ENCODE data around the gene TLCD3B. TPM values are rescaled to one million over a fixed set of nuclear protein-coding genes. Genes with fewer than 3 reads are reported as not detected.
A peak's percentile ranks its signal among the peaks of the same experiment; 100 is the strongest.

Gene TLCD3B
- polyA plus RNA-seq, 1 donor from 2014 or later: 18.9 TPM

DNA sequence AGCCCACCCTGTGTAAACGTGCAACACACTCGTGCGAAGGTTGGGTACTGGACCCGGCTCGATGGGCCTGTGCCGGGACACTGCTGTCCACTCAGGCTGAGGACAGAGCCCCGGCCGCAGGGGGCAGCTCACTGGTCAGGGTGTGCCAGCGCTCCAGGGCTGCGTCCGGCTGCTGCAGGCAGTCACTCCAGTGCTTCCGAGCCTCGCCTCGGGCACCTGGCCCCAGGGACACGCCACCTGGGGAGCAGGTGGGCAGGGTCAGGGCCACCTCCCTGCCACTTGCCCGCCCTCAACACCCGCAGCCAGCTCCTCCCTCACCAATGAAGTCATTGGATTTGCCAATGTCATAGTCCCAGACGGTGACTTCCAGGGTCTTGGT lies 25.0 kb downstream of the TLCD3B start:
- H3K27ac ChIP-seq (ENCODE audit: low read length): no peak overlapping the region
- no peak for TF ChIP-seq RAD21 (conservative IDR thresholded peaks at IDR 0.05)
- TF ChIP-seq, protein P1, sequence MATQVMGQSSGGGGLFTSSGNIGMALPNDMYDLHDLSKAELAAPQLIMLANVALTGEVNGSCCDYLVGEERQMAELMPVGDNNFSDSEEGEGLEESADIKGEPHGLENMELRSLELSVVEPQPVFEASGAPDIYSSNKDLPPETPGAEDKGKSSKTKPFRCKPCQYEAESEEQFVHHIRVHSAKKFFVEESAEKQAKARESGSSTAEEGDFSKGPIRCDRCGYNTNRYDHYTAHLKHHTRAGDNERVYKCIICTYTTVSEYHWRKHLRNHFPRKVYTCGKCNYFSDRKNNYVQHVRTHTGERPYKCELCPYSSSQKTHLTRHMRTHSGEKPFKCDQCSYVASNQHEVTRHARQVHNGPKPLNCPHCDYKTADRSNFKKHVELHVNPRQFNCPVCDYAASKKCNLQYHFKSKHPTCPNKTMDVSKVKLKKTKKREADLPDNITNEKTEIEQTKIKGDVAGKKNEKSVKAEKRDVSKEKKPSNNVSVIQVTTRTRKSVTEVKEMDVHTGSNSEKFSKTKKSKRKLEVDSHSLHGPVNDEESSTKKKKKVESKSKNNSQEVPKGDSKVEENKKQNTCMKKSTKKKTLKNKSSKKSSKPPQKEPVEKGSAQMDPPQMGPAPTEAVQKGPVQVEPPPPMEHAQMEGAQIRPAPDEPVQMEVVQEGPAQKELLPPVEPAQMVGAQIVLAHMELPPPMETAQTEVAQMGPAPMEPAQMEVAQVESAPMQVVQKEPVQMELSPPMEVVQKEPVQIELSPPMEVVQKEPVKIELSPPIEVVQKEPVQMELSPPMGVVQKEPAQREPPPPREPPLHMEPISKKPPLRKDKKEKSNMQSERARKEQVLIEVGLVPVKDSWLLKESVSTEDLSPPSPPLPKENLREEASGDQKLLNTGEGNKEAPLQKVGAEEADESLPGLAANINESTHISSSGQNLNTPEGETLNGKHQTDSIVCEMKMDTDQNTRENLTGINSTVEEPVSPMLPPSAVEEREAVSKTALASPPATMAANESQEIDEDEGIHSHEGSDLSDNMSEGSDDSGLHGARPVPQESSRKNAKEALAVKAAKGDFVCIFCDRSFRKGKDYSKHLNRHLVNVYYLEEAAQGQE (IDR thresholded peaks at IDR 0.05; ENCODE audit: borderline replicate concordance): no peak
- no peak for TF ChIP-seq EP300 (conservative IDR thresholded peaks at IDR 0.05; ENCODE audit: poor library complexity, severe bottlenecking)
- no peaks in the 10 kb centered on the region for H3K36me3 ChIP-seq (ENCODE audit: insufficient read depth, low read length)
- no peak overlapping the region for H3K4me3 ChIP-seq (ENCODE audit: low read length)
- no peaks in the 10 kb centered on the region for H4K20me1 ChIP-seq (ENCODE audit: insufficient read depth)
- no peak overlapping the region for H3K4me2 ChIP-seq (ENCODE audit: low read length)
- no peaks in the 10 kb centered on the region for H3F3A ChIP-seq (ENCODE audit: insufficient read depth, low read length, poor library complexity, severe bottlenecking)
- no peaks in the 10 kb centered on the region for H3K9me3 ChIP-seq (ENCODE audit: low read length)
- no peak overlapping the region for H2AFZ ChIP-seq (ENCODE audit: low read depth, low read length)
- H3K27me3 ChIP-seq (ENCODE audit: insufficient read depth, low read depth, low read length): no peaks in the 10 kb centered on the region
- no peaks in the 10 kb centered on the region for H3K79me2 ChIP-seq (replicated peaks; ENCODE audit: insufficient read depth, low read length)
- no peaks in the 10 kb centered on the region for H3K9me2 ChIP-seq (ENCODE audit: insufficient read depth, low read length)
- H3K9ac ChIP-seq (ENCODE audit: low read length): no peak overlapping the region

DNA sequence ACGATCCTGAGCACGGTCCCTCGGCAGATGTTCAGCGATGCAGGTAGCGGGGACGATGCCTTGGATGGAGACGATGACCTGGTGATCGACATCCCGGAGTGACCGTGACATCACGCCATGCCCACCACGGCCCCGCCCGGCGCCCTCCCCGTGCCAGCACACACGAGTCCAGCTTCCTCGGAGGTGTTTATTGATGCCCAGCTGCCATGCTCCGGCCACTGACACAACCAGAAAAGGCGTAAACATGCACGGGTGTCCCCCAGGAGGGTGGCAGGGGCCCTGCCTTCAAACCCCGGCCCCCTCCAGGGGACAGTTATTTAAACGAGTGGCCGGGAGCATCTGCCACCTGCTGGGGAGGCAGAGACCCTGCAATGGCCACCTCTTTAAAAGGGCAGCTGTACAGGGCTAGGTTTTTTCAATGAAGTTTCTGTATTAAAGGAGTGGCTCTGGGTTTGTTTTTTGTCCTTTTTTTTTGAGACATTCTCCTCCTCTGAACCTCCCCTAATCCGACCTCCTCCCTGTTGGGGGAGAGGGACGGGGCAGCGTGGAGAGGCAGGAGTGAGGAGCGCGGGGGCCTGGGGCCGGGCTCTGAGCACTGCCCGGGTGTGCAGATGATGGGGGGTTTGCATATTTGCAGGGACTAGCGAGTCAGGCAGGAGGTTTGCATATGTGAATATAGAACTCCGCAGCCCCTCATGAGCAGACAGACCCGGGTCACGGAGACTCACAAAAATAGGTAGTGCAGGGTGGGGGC lies 25.6 kb downstream of the TLCD3B start:
- no peak overlapping the region for H3K4me3 ChIP-seq (ENCODE audit: low read length)
- no peaks in the 10 kb centered on the region for H3K79me2 ChIP-seq (replicated peaks; ENCODE audit: insufficient read depth, low read length)
- H3F3A ChIP-seq (ENCODE audit: insufficient read depth, low read length, poor library complexity, severe bottlenecking): no peaks in the 10 kb centered on the region
- no peaks in the 10 kb centered on the region for H3K27me3 ChIP-seq (ENCODE audit: insufficient read depth, low read depth, low read length)
- H4K20me1 ChIP-seq (ENCODE audit: insufficient read depth): no peaks in the 10 kb centered on the region
- H2AFZ ChIP-seq (ENCODE audit: low read depth, low read length): no peak overlapping the region
- no peak overlapping the region for H3K4me2 ChIP-seq (ENCODE audit: low read length)
- H3K9me2 ChIP-seq (ENCODE audit: insufficient read depth, low read length): no peaks in the 10 kb centered on the region
- TF ChIP-seq, protein P1 (IDR thresholded peaks at IDR 0.05; ENCODE audit: borderline replicate concordance): no peak
- TF ChIP-seq MXI1 (conservative IDR thresholded peaks at IDR 0.05; ENCODE audit: poor library complexity, severe bottlenecking): no peak
- peak; percentile 51 for TF ChIP-seq RAD21 (conservative IDR thresholded peaks at IDR 0.05)
- TF ChIP-seq TAF1 (IDR thresholded peaks at IDR 0.05; ENCODE audit: low read depth): no peak
- no peak for TF ChIP-seq EP300 (conservative IDR thresholded peaks at IDR 0.05; ENCODE audit: poor library complexity, severe bottlenecking)
- TF ChIP-seq POLR2AphosphoS5 (IDR thresholded peaks at IDR 0.05): no peak
- TF ChIP-seq, protein P2, sequence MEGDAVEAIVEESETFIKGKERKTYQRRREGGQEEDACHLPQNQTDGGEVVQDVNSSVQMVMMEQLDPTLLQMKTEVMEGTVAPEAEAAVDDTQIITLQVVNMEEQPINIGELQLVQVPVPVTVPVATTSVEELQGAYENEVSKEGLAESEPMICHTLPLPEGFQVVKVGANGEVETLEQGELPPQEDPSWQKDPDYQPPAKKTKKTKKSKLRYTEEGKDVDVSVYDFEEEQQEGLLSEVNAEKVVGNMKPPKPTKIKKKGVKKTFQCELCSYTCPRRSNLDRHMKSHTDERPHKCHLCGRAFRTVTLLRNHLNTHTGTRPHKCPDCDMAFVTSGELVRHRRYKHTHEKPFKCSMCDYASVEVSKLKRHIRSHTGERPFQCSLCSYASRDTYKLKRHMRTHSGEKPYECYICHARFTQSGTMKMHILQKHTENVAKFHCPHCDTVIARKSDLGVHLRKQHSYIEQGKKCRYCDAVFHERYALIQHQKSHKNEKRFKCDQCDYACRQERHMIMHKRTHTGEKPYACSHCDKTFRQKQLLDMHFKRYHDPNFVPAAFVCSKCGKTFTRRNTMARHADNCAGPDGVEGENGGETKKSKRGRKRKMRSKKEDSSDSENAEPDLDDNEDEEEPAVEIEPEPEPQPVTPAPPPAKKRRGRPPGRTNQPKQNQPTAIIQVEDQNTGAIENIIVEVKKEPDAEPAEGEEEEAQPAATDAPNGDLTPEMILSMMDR (IDR thresholded peaks at IDR 0.05; ENCODE audit: poor library complexity, severe bottlenecking): peak; percentile 66
- peak; percentile 68 for TF ChIP-seq SMC3 (conservative IDR thresholded peaks at IDR 0.05; ENCODE audit: poor library complexity)
- TF ChIP-seq EZH2 (IDR thresholded peaks at IDR 0.05; ENCODE audit: borderline replicate concordance, insufficient read depth, low read length, poor library complexity, severe bottlenecking): no peak
- H3K9me3 ChIP-seq (ENCODE audit: low read length): no peaks in the 10 kb centered on the region
- H3K36me3 ChIP-seq (ENCODE audit: insufficient read depth, low read length): no peaks in the 10 kb centered on the region
- no peak overlapping the region for H3K9ac ChIP-seq (ENCODE audit: low read length)
- no peak overlapping the region for H3K27ac ChIP-seq (ENCODE audit: low read length)

Measured in neural cell (in vitro differentiated cells).